PC-3 (cell line): ENCODE results near the gene XPNPEP1.

ENCODE experiments used
- CTCF ChIP-seq: fragments of 300-600 bp; sonication (generic); conservative IDR thresholded peaks from 2 replicates; pipeline ENCODE4 v1.5.1; 2017; ENCODE audit warnings: antibody characterized with exemption, low read depth, mild to moderate bottlenecking, low read length
- EZH2 ChIP-seq: fragments of 300-600 bp; sonication (generic); IDR thresholded peaks from one replicate; pipeline ENCODE4 v1.6.1; 2017; ENCODE audit warnings: antibody characterized with exemption, mild to moderate bottlenecking, low read length; ENCODE audit not compliant: unreplicated experiment
- EZH2phosphoT487 ChIP-seq: fragments of 300-600 bp; sonication (generic); IDR thresholded peaks from 2 replicates; pipeline ENCODE4 v1.6.1; 2018; ENCODE audit warnings: mild to moderate bottlenecking, antibody characterized with exemption, low read length, borderline replicate concordance

DNA sequence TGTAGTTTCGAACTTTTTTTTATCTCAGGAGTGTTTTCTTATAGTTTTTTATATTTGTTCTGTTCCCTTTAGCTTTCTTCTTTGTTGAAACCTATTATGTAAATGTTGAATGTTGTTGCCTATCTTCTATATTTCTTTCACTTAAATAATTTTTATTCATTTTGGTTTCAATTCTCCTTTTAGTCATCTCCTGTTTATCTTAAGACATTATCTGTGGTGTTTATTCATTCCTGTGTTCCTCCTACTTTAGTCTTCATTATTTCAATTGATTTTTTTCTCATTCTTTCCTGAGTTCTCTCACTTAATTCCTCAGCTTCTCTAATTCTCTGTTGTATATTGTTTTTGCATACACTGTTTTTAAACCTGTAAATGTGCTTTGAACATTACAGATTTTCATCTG, 64.1 kb downstream of the XPNPEP1 start:
- TF ChIP-seq EZH2 = no peak
- TF ChIP-seq CTCF = no peak
- no peak for TF ChIP-seq EZH2phosphoT487
